ENCODE data around the gene MVB12B. TPM values are rescaled to one million over a fixed set of nuclear protein-coding genes. Genes with fewer than 3 reads are reported as not detected.

Gene MVB12B
- total and polyA plus RNA-seq, 2 of the 8 experiments (the other 6 are each of a cell fraction or from before 2014, with no cell fraction given), result 2.6 to 5.0 TPM

DNA sequence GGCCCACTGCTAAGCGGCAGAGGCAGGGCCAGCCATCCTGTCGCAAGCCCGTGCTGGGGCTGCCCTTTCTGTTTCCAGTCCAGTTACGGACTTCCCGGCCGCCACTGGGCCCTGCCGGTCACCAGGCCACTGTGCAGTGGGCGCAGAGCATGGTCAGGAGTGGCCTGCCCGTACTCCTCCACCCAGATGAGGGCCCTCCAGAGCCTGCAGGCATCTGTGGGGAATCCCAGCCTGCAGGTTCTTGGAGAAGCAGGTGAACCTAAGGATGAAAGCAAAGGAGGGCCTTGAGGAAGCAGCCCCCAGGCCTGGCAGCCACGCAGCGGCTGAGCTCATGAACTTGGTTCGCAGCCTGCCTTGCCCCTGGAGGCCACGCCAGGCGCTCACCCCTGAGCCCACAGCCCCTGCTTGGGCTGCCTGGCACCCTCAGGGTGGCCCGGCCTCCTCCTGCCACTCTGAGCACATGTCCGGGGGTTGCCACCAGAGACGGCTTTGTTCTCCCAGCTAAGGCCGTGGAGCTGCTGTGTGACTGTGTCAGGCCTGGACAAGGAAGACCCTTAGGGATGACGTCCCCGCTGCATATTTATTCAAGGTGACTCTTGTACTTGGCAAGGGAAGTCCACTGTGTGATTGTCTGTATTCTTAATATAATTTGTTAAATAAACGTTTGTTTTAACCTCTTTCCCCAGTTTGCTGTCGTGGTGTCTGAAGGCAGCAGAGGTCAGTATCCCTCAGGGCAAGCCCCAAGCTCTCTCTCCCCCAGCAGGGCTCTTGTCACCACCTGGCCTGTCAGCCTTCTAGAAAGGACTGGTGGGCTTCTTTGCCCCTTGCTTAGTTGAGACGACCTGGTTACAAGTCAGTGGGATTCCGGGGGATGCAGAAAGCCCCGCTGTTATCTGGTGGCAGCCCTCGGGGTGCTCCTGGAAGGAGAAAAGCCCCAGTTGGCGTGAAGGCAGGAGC, 180.0 kb downstream of the MVB12B start (continued):
- no peak for TF ChIP-seq RNF2 (IDR thresholded peaks at IDR 0.05; ENCODE audit: borderline replicate concordance, low read depth, low read length, missing control alignments, poor library complexity, severe bottlenecking)
- no peak for TF ChIP-seq FOSL1 (IDR thresholded peaks at IDR 0.05; ENCODE audit: insufficient read depth, low read depth, low read length)
- TF ChIP-seq ZNF274 (IDR thresholded peaks at IDR 0.05; ENCODE audit: borderline replicate concordance, extremely low read depth, low read length), result no peak
- no peak for TF ChIP-seq TAF1 (IDR thresholded peaks at IDR 0.05; ENCODE audit: low read depth, low read length)
- TF ChIP-seq SRF (IDR thresholded peaks at IDR 0.05; ENCODE audit: low read depth, low read length), result no peak
- no peak for TF ChIP-seq SP1 (IDR thresholded peaks at IDR 0.05; ENCODE audit: low read depth, low read length)
- TF ChIP-seq HDAC6 (IDR thresholded peaks at IDR 0.05; ENCODE audit: low read depth, low read length), result no peak
- TF ChIP-seq CHD2 (IDR thresholded peaks at IDR 0.05; ENCODE audit: low read length), result no peak
